Measurements from ENCODE around the gene SLC6A12.
"Not testable (repeated sequence)": the region's sequence is repeated elsewhere in the genome, so short reads cannot be mapped to it uniquely, and the experiment has no call there.

SLC6A12 gene

DNA sequence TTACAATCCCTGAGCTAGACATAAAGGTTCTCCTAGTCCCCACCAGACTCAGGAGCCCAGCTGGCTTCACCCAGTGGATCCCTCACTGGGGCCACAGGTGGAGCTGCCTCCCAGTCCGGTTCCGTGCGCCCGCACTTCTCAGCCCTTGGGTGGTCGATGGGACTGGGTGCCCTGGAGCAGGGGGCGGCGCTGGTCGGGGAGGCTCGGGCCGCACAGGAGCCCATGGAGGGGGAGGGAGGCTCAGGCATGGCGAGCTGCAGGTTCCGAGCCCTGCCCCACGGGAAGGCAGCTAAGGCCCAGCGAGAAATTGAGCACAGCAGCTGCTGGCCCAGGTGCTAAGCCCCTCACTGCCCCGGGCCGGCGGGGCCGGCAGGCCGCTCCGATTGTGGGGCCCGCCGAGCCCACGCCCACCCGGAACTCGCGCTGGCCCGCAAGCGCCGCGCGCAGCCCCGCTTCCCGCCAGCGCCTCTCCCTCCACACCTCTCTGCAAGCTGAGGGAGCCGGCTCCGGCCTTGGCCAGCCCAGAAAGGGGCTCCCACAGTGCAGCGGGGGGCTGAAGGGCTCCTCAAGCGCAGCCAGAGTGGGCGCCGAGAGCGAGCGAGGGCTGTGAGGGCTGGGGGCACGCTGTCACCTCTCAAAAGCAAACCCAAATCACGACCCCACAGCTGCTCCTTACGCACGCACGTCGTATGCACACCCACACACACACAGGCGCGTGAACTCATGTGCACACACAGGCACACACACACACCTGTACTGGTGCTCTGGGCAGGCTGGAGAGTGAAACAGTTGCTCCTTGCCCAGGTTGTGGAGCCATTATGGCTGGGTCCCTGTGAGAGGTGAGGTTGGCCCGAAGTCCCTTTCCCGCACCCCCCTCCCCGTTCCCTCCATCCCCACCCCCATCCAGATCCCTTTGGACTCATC, 25.7 kb downstream of the SLC6A12 start:
- ATAC-seq (replicated peaks; ENCODE audit: extremely low read depth, poor library complexity, severe bottlenecking); H3K4me1 Mint-ChIP-seq; DNase-seq (ENCODE audit: low spot score in 2 of 2); H3K9me3 Mint-ChIP-seq; H3K36me3 Mint-ChIP-seq (ENCODE audit: insufficient read depth); H3K27ac Mint-ChIP-seq (ENCODE audit: low read depth); H3K4me3 Mint-ChIP-seq: not testable (repeated sequence)
- peaks cover 63% of the 10 kb centered on the region for H3K27me3 Mint-ChIP-seq

DNA sequence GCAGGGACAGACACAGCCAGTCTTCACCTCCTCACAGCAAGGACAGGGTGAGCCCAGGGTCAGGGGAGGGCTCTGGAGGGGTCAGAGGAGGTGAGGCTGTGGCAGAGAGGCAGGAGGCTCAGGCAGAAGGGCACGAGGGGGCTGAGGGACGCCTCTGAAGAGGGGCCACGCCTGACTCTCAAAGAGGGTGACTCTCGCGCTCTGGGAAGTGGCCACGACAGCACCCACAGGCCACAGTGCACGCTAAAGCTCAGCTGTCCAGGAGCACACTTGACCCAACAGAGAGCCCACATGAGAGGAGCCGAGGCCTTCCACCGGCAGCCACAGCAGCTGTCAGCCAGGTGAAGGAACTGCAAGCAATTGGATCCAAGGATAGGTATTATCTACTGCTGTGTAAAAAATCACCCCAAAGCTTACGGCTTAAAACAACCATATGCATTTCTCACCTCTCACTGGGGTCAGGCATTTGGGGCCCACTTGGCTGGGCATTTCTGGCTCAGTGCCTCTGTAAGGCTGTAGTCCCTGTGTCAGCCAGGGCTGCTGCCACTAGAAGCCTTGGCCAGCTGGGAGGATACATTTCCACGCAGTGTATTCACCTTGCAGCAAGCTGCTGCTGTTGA, 27.8 kb downstream of the SLC6A12 start:
- no peak overlapping the region for H3K4me3 Mint-ChIP-seq
- H3K27me3 Mint-ChIP-seq, result peaks cover 46% of the 10 kb centered on the region
- peaks cover 2% of the 10 kb centered on the region for H3K36me3 Mint-ChIP-seq (ENCODE audit: insufficient read depth)
- no peak overlapping the region for H3K27ac Mint-ChIP-seq (ENCODE audit: low read depth)
- ATAC-seq (replicated peaks; ENCODE audit: extremely low read depth, poor library complexity, severe bottlenecking) (no peak), DNase-seq (ENCODE audit: low spot score in 2 of 2) (no peak)
- no peaks in the 10 kb centered on the region for H3K9me3 Mint-ChIP-seq
- H3K4me1 Mint-ChIP-seq, result no peaks in the 10 kb centered on the region

DNA sequence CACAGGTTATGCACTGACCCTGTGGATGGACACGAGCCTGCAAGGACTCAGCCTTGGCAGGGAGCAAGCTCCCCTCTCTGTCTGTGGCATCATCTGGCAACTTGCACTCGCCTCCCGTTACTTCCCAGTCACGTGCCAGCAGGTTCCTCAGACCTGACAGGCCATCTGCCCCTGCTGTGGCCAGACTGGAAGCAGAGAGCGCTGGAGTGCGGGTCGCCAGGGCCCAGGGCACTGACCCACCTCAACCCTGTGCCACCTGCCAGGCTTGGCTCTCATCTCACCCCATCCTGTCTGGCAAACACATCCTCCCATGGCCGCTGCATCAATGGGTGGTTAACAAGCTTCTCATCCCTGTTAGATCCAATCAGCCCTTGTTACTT, 28.4 kb downstream of the SLC6A12 start:
- peaks cover 42% of the 10 kb centered on the region for H3K27me3 Mint-ChIP-seq
- DNase-seq (ENCODE audit: low spot score in 2 of 2) (no peak), ATAC-seq (replicated peaks; ENCODE audit: extremely low read depth, poor library complexity, severe bottlenecking) (no peak)
- H3K27ac Mint-ChIP-seq (ENCODE audit: low read depth), result no peak overlapping the region
- peaks cover under 1% of the 10 kb centered on the region for H3K4me1 Mint-ChIP-seq
- peaks cover 2% of the 10 kb centered on the region for H3K36me3 Mint-ChIP-seq (ENCODE audit: insufficient read depth)
- no peaks in the 10 kb centered on the region for H3K9me3 Mint-ChIP-seq
- H3K4me3 Mint-ChIP-seq, result no peak overlapping the region

DNA sequence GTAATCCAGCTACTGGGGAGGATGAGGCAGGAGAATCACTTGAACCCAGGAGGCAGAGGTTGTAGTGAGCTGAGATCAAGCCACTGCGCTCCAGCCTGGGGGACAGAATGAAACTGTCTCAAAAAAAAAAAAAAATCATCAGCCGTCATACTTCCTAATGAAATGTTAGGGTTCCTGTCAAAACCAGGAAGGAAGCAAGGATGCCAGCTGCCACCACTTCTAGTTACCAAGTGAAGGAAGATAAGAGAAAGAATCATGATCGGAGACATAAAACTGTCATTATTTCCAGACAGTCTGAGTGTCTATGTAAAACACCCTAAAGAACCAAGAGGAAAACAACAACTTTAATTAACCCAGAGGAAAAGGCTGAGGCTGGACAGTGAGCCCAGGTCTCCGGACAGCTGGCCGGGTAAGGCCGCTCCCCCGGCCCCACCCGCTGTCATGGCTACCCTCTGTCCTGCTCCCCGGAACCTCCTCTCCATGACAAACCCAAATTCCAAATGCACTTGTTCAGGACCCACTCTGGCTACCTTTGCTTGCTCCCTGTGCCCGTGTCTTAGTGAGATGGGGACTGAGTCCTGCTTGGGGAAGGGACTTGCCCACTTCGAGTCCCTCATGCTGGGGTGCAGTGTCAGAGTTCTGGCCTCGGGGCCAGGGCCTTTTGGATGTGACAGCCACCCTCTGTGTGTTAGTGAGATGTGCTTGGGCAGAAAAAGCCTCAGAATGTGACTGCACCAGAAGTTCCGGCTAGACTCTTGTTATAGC, 29.0 kb downstream of the SLC6A12 start:
- H3K36me3 Mint-ChIP-seq (ENCODE audit: insufficient read depth), result peaks cover 2% of the 10 kb centered on the region
- H3K9me3 Mint-ChIP-seq, result no peaks in the 10 kb centered on the region
- H3K4me3 Mint-ChIP-seq, result no peak overlapping the region
- ATAC-seq (replicated peaks; ENCODE audit: extremely low read depth, poor library complexity, severe bottlenecking) (no peak), DNase-seq (ENCODE audit: low spot score in 2 of 2) (no peak)
- no peak overlapping the region for H3K27ac Mint-ChIP-seq (ENCODE audit: low read depth)
- H3K27me3 Mint-ChIP-seq, result peaks cover 39% of the 10 kb centered on the region
- peaks cover 6% of the 10 kb centered on the region for H3K4me1 Mint-ChIP-seq

DNA sequence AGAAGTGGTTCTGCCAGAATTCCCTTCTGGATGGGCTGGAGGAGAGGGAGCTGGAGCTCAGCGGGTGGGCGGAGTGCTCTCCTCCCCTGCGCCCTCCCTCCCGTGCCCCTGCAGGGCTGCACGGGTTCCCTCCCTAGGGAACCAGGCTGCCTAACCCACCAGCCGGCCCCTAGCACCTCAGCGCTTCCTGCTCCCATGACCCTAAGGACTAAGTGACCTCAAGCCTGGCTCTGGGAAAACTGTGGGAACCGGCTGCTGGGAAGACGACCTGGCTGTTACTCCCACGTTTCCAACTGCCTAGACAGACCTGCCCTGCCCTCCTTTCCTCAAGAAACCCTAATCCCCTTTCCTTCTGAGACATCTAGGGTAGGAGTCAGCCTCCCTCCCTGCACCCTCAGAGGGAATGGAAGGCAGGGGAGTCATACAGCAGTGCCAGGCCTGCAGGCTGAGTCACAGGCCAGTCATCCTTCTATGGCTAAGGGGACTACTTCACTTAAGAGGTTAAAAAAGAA, 31.5 kb downstream of the SLC6A12 start:
- Mint-ChIP-seq H3K36me3 (ENCODE audit: insufficient read depth) (no peaks in the 10 kb centered on the region), H3K9me3 (no peaks in the 10 kb centered on the region), H3K4me1 (peaks cover 8% of the 10 kb centered on the region), H3K27ac (ENCODE audit: low read depth) (no peak overlapping the region), H3K4me3 (no peak overlapping the region), H3K27me3 (peaks cover 48% of the 10 kb centered on the region)
- no peak for ATAC-seq (replicated peaks; ENCODE audit: extremely low read depth, poor library complexity, severe bottlenecking)
- DNase-seq (ENCODE audit: low spot score in 2 of 2), result no peak

DNA sequence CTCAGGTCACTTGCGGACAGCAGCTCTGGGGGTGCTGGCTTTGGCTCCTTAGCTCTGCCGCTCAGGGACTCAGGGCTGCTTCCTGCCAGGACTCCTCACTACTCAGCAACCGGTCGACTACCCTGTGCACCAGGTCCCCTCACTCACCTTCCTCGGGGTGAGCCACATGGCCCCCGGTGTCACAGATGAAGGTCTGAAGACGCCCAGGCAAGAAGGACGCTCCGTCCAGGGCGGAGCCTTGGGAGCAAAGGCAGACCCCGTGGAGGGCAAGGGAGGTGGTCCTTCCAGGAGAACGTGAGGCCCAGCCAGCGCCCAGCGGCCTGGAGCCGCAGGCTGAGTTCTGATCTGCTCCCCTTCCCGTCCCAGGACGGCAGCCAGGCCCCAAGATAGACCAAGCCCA, 32.0 kb downstream of the SLC6A12 start:
- no peak for ATAC-seq (replicated peaks; ENCODE audit: extremely low read depth, poor library complexity, severe bottlenecking)
- DNase-seq (ENCODE audit: low spot score in 2 of 2), result no peak
- Mint-ChIP-seq H3K9me3 (no peaks in the 10 kb centered on the region), H3K36me3 (ENCODE audit: insufficient read depth) (no peaks in the 10 kb centered on the region), H3K4me3 (no peak overlapping the region), H3K4me1 (peaks cover 8% of the 10 kb centered on the region), H3K27me3 (peaks cover 49% of the 10 kb centered on the region), H3K27ac (ENCODE audit: low read depth) (no peak overlapping the region)

DNA sequence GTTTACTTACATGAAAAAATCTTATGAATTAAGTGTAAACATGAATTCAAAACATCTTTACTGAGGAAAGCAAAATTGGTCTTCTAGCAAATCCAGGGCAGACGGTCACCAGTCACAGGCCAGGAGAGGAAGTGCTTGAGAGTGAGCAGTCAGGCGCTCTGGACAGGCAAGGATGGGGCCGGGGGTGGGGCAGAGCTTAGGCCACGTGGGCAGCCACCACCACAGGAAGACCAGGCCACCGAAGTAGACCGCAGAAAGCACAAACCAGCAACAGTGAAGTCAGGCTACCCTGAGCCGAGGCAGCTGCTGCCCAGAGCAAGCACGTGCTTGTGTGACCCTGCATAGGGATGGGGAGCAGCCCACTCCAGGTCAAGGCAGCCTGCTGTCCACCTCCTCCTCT, 33.5 kb downstream of the SLC6A12 start:
- Mint-ChIP-seq H3K36me3 (ENCODE audit: insufficient read depth) (peaks cover 2% of the 10 kb centered on the region), H3K4me1 (peaks cover 8% of the 10 kb centered on the region), H3K4me3 (no peak overlapping the region), H3K27me3 (peaks cover 40% of the 10 kb centered on the region), H3K27ac (ENCODE audit: low read depth) (no peak overlapping the region), H3K9me3 (no peaks in the 10 kb centered on the region)
- ATAC-seq (replicated peaks; ENCODE audit: extremely low read depth, poor library complexity, severe bottlenecking), result no peak
- no peak for DNase-seq (ENCODE audit: low spot score in 2 of 2)

DNA sequence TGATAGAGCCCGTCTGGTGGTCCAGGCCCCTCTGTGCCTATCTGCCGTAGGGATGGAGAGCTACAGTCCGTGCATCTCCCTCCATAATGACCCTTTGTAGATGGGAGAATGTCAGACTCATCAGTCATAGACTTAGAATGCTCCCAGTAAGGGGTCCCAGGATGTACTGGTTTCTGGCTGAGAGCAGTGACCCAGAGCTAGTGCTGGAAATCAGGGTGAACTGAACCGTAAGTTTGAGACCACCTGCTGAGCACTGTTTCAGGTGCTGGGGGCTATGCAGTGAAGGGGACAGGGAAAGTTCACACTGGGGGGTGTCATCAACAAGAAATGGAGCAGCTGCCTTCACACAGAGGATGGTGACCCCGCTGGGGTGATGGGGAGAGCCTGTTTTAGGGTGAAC, 34.1 kb downstream of the SLC6A12 start:
- H3K4me1 Mint-ChIP-seq, result peaks cover 8% of the 10 kb centered on the region
- H3K36me3 Mint-ChIP-seq (ENCODE audit: insufficient read depth), result peaks cover 2% of the 10 kb centered on the region
- peaks cover 40% of the 10 kb centered on the region for H3K27me3 Mint-ChIP-seq
- H3K9me3 Mint-ChIP-seq, result no peaks in the 10 kb centered on the region
- DNase-seq (ENCODE audit: low spot score in 2 of 2), result no peak
- H3K27ac Mint-ChIP-seq (ENCODE audit: low read depth), result no peak overlapping the region
- H3K4me3 Mint-ChIP-seq, result no peak overlapping the region
- no peak for ATAC-seq (replicated peaks; ENCODE audit: extremely low read depth, poor library complexity, severe bottlenecking)

DNA sequence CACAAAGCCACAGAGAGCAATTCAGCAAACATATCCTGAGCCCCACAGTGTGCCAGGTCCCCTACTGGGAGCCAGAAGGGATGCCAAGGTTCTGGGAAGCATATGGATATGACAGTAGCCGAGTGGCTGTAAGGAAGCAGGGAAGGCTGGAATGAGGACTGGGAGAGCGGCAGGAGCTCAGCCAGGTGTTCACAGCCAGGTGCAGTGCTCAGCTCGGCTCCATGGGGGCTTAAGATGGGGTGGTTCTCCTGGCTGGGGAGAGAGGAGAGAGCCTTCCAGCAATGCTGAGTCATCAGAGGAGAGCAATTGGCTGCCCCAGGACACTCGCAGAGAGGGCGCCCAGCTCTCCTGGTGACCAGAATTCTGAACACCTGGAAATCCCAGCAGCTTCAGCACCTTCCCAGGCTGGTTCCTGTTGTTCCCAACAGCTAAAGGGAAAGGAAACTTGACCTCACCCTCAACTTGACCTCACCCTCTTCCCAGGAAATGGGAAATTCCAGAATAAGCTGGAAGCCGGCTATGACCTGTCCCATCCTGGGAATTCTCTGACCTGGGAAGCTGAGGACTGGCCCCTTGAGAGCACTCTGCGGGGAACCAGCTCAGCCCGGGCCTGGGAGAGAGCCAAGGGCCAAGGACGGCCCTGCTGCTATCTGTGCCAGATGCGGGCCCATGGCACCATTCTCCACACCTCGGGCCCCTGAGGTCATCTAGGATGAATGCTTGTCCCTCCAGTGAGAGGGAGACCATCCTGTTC, 34.6 kb downstream of the SLC6A12 start:
- DNase-seq (ENCODE audit: low spot score in 2 of 2) (no peak), ATAC-seq (replicated peaks; ENCODE audit: extremely low read depth, poor library complexity, severe bottlenecking) (no peak)
- no peaks in the 10 kb centered on the region for H3K9me3 Mint-ChIP-seq
- H3K27me3 Mint-ChIP-seq, result peaks cover 40% of the 10 kb centered on the region
- peaks cover 8% of the 10 kb centered on the region for H3K4me1 Mint-ChIP-seq
- no peak overlapping the region for H3K27ac Mint-ChIP-seq (ENCODE audit: low read depth)
- no peak overlapping the region for H3K4me3 Mint-ChIP-seq
- H3K36me3 Mint-ChIP-seq (ENCODE audit: insufficient read depth), result peaks cover 2% of the 10 kb centered on the region

DNA sequence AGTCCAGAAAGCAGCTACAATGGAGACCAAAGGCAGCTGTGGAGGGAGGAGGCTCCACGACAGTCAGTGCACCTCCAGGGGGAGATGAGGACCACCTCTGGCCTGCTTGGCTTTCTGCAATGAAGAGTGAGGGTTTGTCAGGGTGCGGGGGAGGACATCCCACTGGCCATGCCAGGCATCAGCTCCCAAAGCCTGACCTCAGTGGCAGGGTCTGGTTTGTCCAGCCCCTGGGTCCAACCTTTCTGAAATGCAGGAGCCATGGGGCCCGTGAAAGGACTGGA, 35.2 kb downstream of the SLC6A12 start:
- no peak for ATAC-seq (replicated peaks; ENCODE audit: extremely low read depth, poor library complexity, severe bottlenecking)
- Mint-ChIP-seq H3K27ac (ENCODE audit: low read depth) (no peak overlapping the region), H3K27me3 (peaks cover 41% of the 10 kb centered on the region), H3K4me1 (peaks cover 8% of the 10 kb centered on the region), H3K4me3 (no peak overlapping the region), H3K36me3 (ENCODE audit: insufficient read depth) (peaks cover 2% of the 10 kb centered on the region), H3K9me3 (no peaks in the 10 kb centered on the region)
- DNase-seq (ENCODE audit: low spot score in 2 of 2), result no peak

DNA sequence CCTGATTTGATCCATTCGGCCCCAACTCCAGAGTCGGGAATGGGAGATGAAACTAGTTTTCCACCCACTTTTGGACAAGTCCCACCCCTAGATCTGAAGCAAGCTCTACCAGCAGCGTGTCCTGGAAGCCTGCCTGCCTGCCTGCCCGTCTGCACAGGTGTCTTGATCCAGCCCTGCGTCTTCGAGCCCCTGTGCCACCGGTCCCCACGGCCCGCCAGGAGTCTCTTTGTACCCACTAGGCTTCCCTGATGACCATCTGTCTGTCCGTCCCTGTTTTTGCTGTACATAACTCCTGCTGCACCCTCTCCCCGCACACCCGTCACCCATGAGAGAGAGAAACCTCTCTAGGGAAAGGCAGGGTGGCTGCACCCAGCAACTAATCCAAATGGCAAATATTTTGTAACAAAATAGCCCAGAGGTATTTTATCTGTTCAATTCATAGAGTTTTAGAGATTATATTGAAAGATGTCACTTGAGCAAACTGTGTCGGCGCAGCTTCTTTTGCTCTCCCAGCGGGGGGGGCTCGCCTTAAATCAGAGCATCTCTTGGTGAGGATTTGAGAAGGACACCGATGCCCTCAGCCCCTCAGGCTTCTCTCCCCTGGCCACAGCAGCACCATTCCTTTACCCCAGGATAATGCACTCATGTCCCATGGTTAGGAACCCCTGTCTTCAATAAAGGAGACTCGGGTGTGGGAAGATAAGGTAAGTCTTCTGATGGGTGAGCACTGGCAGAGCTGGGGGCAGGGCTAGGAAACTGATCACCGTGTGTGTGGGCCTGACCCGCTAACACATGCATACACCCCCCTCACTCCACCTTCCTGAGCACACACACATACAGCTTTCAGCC, 35.8 kb downstream of the SLC6A12 start:
- ATAC-seq (replicated peaks; ENCODE audit: extremely low read depth, poor library complexity, severe bottlenecking), result no peak

More for the DNA sequence above, 35.8 kb downstream of the SLC6A12 start:
- Mint-ChIP-seq H3K4me1 (peaks cover 8% of the 10 kb centered on the region), H3K27ac (ENCODE audit: low read depth) (no peak overlapping the region), H3K36me3 (ENCODE audit: insufficient read depth) (peaks cover 2% of the 10 kb centered on the region), H3K9me3 (no peaks in the 10 kb centered on the region), H3K4me3 (no peak overlapping the region), H3K27me3 (peaks cover 41% of the 10 kb centered on the region)
- no peak for DNase-seq (ENCODE audit: low spot score in 2 of 2)

All from central memory CD8-positive, alpha-beta T cell (primary cell).